Stimulated activated CD4-positive, alpha-beta T cell treated with anti-CD3 and anti-CD28 coated beads, Interleukin-1b, Interleukin-23, amount 100 ng/mL, for 24 hours (primary cell): ENCODE results near the gene RUNX3.
"Not testable (repeated sequence)": the region's sequence is repeated elsewhere in the genome, so short reads cannot be mapped to it uniquely, and the experiment has no call there.

Source experiments
- DNase-seq, 4 experiments: peaks; one replicate each; pipeline ENCODE4 v3.0.0-alpha.2; 2020; ENCODE audit warnings: low read depth in 4 of 4, low spot score in 1 of 4

The RUNX3 gene

GRCh38 chr1:24914226-24915069, 15.6 kb downstream of the RUNX3 start:
- DNase-seq, result no peak

- no peak for DNase-seq
These were observed 16.4 kb downstream of the RUNX3 start for GRCh38 chr1:24913616-24914225.

- no peak for DNase-seq
These were observed 16.8 kb downstream of the RUNX3 start for GRCh38 chr1:24913274-24913604.

GRCh38 chr1:24912376-24913273, 17.5 kb downstream of the RUNX3 start:
- no peak for DNase-seq

GRCh38 chr1:24911651-24912155, 18.4 kb downstream of the RUNX3 start:
- no peak for DNase-seq

- peak in 1 of 4 experiments; percentile 34 for DNase-seq
These were observed 19.1 kb downstream of the RUNX3 start for GRCh38 chr1:24910751-24911650.

- no peak for DNase-seq
These were observed 19.9 kb downstream of the RUNX3 start for GRCh38 chr1:24910210-24910609.

- DNase-seq, result no peak
These were observed 20.6 kb downstream of the RUNX3 start for GRCh38 chr1:24909388-24909898.

- DNase-seq, result no peak
These were observed 21.4 kb downstream of the RUNX3 start for GRCh38 chr1:24908591-24909259.

- not testable (repeated sequence) for DNase-seq
These were observed 22.3 kb downstream of the RUNX3 start for GRCh38 chr1:24907587-24908294.

- DNase-seq, result no peak
These were observed 23.2 kb downstream of the RUNX3 start for GRCh38 chr1:24906760-24907490.

- no peak for DNase-seq
These were observed 23.9 kb downstream of the RUNX3 start for GRCh38 chr1:24905979-24906720.

GRCh38 chr1:24905355-24905978, 24.6 kb downstream of the RUNX3 start:
- DNase-seq, result no peak

- no peak for DNase-seq
These were observed 25.2 kb downstream of the RUNX3 start for GRCh38 chr1:24904731-24905354.

- DNase-seq, result no peak
These were observed 25.9 kb downstream of the RUNX3 start for GRCh38 chr1:24903955-24904730.

GRCh38 chr1:24903560-24903954, 26.5 kb downstream of the RUNX3 start:
- DNase-seq, result no peak
